Activated CD4-positive, alpha-beta T cell treated with anti-CD3 and anti-CD28 coated beads, Interleukin-2, amount 10 ng/mL, durations not matched to agents 24 days and 14 days (primary cell): ENCODE results near the gene PIGN. TPM values are rescaled to one million over a fixed set of nuclear protein-coding genes. Genes with fewer than 3 reads are reported as not detected.
"Not testable (repeated sequence)": the region's sequence is repeated elsewhere in the genome, so short reads cannot be mapped to it uniquely, and the experiment has no call there.

Experiments
- DNase-seq: peaks from one replicate; pipeline ENCODE4 v3.0.0; 2022
- H3K27ac Mint-ChIP-seq: one replicate; pipeline ENCODE4 v1.8.0; 2022; ENCODE audit warnings: mild to moderate bottlenecking, mixed read lengths
- H3K27me3 Mint-ChIP-seq: one replicate; pipeline ENCODE4 v1.8.0; 2022; ENCODE audit warnings: mixed read lengths
- H3K36me3 Mint-ChIP-seq: one replicate; pipeline ENCODE4 v1.8.0; 2022; ENCODE audit warnings: low read depth, mild to moderate bottlenecking, mixed read lengths
- H3K4me1 Mint-ChIP-seq: one replicate; pipeline ENCODE4 v1.8.0; 2021; ENCODE audit warnings: mixed read lengths
- H3K4me3 Mint-ChIP-seq: one replicate; pipeline ENCODE4 v1.8.0; 2022; ENCODE audit warnings: mild to moderate bottlenecking, moderate library complexity, mixed read lengths
- H3K9me3 Mint-ChIP-seq: one replicate; pipeline ENCODE4 v1.8.0; 2021; ENCODE audit warnings: mixed read lengths
- intact Hi-C: fragments of 100-400 bp; cut with micrococcal nuclease; formaldehyde crosslinking; loops from one replicate; pipeline ENCODE4 v1.15.1; 2023
- total RNA-seq: library from RNA; stranded (reverse); gene quantifications from 2 replicates; pipeline ENCODE4 v1.2.3, GENCODE V29; 2022

The PIGN gene
- total RNA-seq, 1 donor from 2014 or later = 32.0 TPM

GRCh38 chr18:62045316-62045715 is 141.5 kb downstream of the PIGN start:
- Mint-ChIP-seq H3K27me3 (no peaks in the 10 kb centered on the region), H3K4me1 (no peaks in the 10 kb centered on the region), H3K27ac (no peak overlapping the region), H3K4me3 (no peak overlapping the region), H3K9me3 (peaks cover 7% of the 10 kb centered on the region), H3K36me3 (peaks cover 14% of the 10 kb centered on the region)
- intact Hi-C loops = no loop called here
- no peak for DNase-seq

GRCh38 chr18:62044490-62045000 is 142.3 kb downstream of the PIGN start:
- peak; percentile 1 for DNase-seq
- no peaks in the 10 kb centered on the region for H3K27me3 Mint-ChIP-seq
- H3K9me3 Mint-ChIP-seq = peaks cover 7% of the 10 kb centered on the region
- H3K36me3 Mint-ChIP-seq = peaks cover 14% of the 10 kb centered on the region
- no peaks in the 10 kb centered on the region for H3K4me1 Mint-ChIP-seq
- no peak overlapping the region for H3K27ac Mint-ChIP-seq
- intact Hi-C loops = no loop called here
- no peak overlapping the region for H3K4me3 Mint-ChIP-seq

- H3K27ac Mint-ChIP-seq = no peak overlapping the region
- intact Hi-C loops = no loop called here
Measured at GRCh38 chr18:62037989-62038778, 148.7 kb downstream of the PIGN start.

GRCh38 chr18:62037012-62037742 is 149.7 kb downstream of the PIGN start:
- Mint-ChIP-seq H3K27ac (no peak overlapping the region), H3K4me3 (no peak overlapping the region), H3K36me3 (no peaks in the 10 kb centered on the region), H3K4me1 (peaks cover 4% of the 10 kb centered on the region), H3K9me3 (no peaks in the 10 kb centered on the region), H3K27me3 (peaks cover 2% of the 10 kb centered on the region)
- DNase-seq = no peak
- intact Hi-C loops = no loop called here

More at GRCh38 chr18:62037989-62038778, 148.7 kb downstream of the PIGN start:
- peaks cover 2% of the 10 kb centered on the region for H3K27me3 Mint-ChIP-seq
- DNase-seq = no peak
- peaks cover 2% of the 10 kb centered on the region for H3K36me3 Mint-ChIP-seq
- no peak overlapping the region for H3K4me3 Mint-ChIP-seq
- peaks cover 1% of the 10 kb centered on the region for H3K4me1 Mint-ChIP-seq
- no peaks in the 10 kb centered on the region for H3K9me3 Mint-ChIP-seq

GRCh38 chr18:62034286-62034685 is 152.6 kb downstream of the PIGN start:
- H3K27ac Mint-ChIP-seq, H3K27me3 Mint-ChIP-seq, H3K9me3 Mint-ChIP-seq, H3K4me1 Mint-ChIP-seq, H3K4me3 Mint-ChIP-seq, H3K36me3 Mint-ChIP-seq, intact Hi-C loops: not testable (repeated sequence)
- peak; percentile 51 for DNase-seq

GRCh38 chr18:62033756-62034155 is 153.1 kb downstream of the PIGN start:
- Mint-ChIP-seq H3K27me3 (peaks cover 4% of the 10 kb centered on the region), H3K9me3 (no peaks in the 10 kb centered on the region), H3K4me1 (peaks cover 4% of the 10 kb centered on the region), H3K27ac (no peak overlapping the region), H3K36me3 (no peaks in the 10 kb centered on the region), H3K4me3 (no peak overlapping the region)
- intact Hi-C loops = no loop called here
- no peak for DNase-seq

GRCh38 chr18:62033207-62033606 is 153.6 kb downstream of the PIGN start:
- no peak overlapping the region for H3K27ac Mint-ChIP-seq
- peak; percentile 54 for DNase-seq
- intact Hi-C loops = no loop called here
- peaks cover 4% of the 10 kb centered on the region for H3K4me1 Mint-ChIP-seq
- H3K9me3 Mint-ChIP-seq = no peaks in the 10 kb centered on the region
- H3K36me3 Mint-ChIP-seq = no peaks in the 10 kb centered on the region
- no peak overlapping the region for H3K4me3 Mint-ChIP-seq
- peaks cover 7% of the 10 kb centered on the region for H3K27me3 Mint-ChIP-seq

GRCh38 chr18:62030091-62030985 is 156.5 kb downstream of the PIGN start:
- Mint-ChIP-seq H3K27me3 (peaks cover 8% of the 10 kb centered on the region), H3K36me3 (no peaks in the 10 kb centered on the region), H3K27ac (no peak overlapping the region), H3K4me1 (peaks cover 4% of the 10 kb centered on the region), H3K4me3 (no peak overlapping the region), H3K9me3 (no peaks in the 10 kb centered on the region)
- intact Hi-C loops = no loop called here
- no peak for DNase-seq

GRCh38 chr18:62028715-62029114 is 158.1 kb downstream of the PIGN start:
- no peaks in the 10 kb centered on the region for H3K36me3 Mint-ChIP-seq
- H3K4me1 Mint-ChIP-seq = peaks cover 4% of the 10 kb centered on the region
- no peak overlapping the region for H3K4me3 Mint-ChIP-seq
- H3K27me3 Mint-ChIP-seq = peaks cover 11% of the 10 kb centered on the region
- no peak overlapping the region for H3K27ac Mint-ChIP-seq
- DNase-seq = no peak
- intact Hi-C loops = no loop called here
- no peaks in the 10 kb centered on the region for H3K9me3 Mint-ChIP-seq

GRCh38 chr18:62027914-62028520 is 158.8 kb downstream of the PIGN start:
- Mint-ChIP-seq H3K4me1 (peaks cover 1% of the 10 kb centered on the region), H3K27ac (no peak overlapping the region), H3K27me3 (peaks cover 14% of the 10 kb centered on the region), H3K9me3 (no peaks in the 10 kb centered on the region), H3K4me3 (no peak overlapping the region), H3K36me3 (no peaks in the 10 kb centered on the region)
- intact Hi-C loops = no loop called here
- DNase-seq = no peak

GRCh38 chr18:62026586-62026985 is 160.3 kb downstream of the PIGN start:
- intact Hi-C loops = no loop called here
- H3K27me3 Mint-ChIP-seq = peaks cover 15% of the 10 kb centered on the region

GRCh38 chr18:62024983-62025382 is 161.9 kb downstream of the PIGN start:
- Mint-ChIP-seq H3K4me1 (no peaks in the 10 kb centered on the region), H3K36me3 (no peaks in the 10 kb centered on the region), H3K27ac (no peak overlapping the region), H3K9me3 (no peaks in the 10 kb centered on the region), H3K27me3 (peaks cover 18% of the 10 kb centered on the region), H3K4me3 (no peak overlapping the region)
- intact Hi-C loops = no loop called here
- no peak for DNase-seq

More at GRCh38 chr18:62026586-62026985, 160.3 kb downstream of the PIGN start:
- Mint-ChIP-seq H3K36me3 (no peaks in the 10 kb centered on the region), H3K27ac (no peak overlapping the region), H3K4me1 (no peaks in the 10 kb centered on the region), H3K9me3 (no peaks in the 10 kb centered on the region), H3K4me3 (no peak overlapping the region)
- no peak for DNase-seq

- Mint-ChIP-seq H3K27me3 (peaks cover 16% of the 10 kb centered on the region), H3K4me3 (no peak overlapping the region), H3K36me3 (no peaks in the 10 kb centered on the region), H3K4me1 (no peaks in the 10 kb centered on the region), H3K9me3 (no peaks in the 10 kb centered on the region), H3K27ac (no peak overlapping the region)
- no peak for DNase-seq
- intact Hi-C loops = no loop called here
Measured at GRCh38 chr18:62023536-62023935, 163.3 kb downstream of the PIGN start.
